ENCODE results near the gene MEIG1. TPM values are rescaled to one million over a fixed set of nuclear protein-coding genes. Genes with fewer than 3 reads are reported as not detected.

MEIG1 gene
- total RNA-seq, 4 donors from 2014 or later: not detected

DNA sequence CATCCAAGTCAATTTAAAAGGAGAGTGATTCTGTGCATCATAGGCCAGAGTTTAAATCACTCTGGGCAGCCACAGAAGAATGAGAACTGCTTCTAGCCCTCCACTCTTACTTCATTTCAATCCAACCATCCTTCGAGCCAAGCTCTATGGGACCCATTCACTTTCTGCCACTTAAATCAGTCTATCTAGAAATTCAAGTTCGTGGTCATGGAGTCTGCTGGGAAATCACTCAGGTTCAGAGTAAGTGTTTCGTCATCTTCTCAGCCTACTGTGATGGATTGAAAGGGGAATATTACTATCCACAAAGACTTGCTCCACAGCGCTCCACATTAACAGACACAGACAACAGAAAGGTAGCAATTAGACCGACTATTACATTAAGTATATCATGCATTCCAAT is 9.9 kb upstream of the MEIG1 start:
- no peak for DNase-seq
- Histone ChIP-seq H3K4me1 (peaks cover 0 to 15% (median 10%) of the 10 kb centered on the region in 4 donors), H3K27me3 (no peaks in the 10 kb centered on the region), H3K4me3 (no peak overlapping the region), H3K9me3 (no peaks in the 10 kb centered on the region), H3K27ac (no peak overlapping the region), H3K36me3 (peaks cover 0 to 31% (median 2%) of the 10 kb centered on the region in 3 donors)
- TF ChIP-seq, protein P1, sequence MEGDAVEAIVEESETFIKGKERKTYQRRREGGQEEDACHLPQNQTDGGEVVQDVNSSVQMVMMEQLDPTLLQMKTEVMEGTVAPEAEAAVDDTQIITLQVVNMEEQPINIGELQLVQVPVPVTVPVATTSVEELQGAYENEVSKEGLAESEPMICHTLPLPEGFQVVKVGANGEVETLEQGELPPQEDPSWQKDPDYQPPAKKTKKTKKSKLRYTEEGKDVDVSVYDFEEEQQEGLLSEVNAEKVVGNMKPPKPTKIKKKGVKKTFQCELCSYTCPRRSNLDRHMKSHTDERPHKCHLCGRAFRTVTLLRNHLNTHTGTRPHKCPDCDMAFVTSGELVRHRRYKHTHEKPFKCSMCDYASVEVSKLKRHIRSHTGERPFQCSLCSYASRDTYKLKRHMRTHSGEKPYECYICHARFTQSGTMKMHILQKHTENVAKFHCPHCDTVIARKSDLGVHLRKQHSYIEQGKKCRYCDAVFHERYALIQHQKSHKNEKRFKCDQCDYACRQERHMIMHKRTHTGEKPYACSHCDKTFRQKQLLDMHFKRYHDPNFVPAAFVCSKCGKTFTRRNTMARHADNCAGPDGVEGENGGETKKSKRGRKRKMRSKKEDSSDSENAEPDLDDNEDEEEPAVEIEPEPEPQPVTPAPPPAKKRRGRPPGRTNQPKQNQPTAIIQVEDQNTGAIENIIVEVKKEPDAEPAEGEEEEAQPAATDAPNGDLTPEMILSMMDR (IDR thresholded peaks at IDR 0.05): no peak
- no peak for TF ChIP-seq POLR2A (IDR thresholded peaks at IDR 0.05)

- DNase-seq: no peak
- H3K27me3 ChIP-seq: no peaks in the 10 kb centered on the region
- peaks cover 0 to 18% (median 12%) of the 10 kb centered on the region in 4 donors for H3K4me1 ChIP-seq
- peaks cover 0 to 4% (median 0%) of the 10 kb centered on the region in 3 donors for H3K36me3 ChIP-seq
- no peak for TF ChIP-seq POLR2A (IDR thresholded peaks at IDR 0.05)
- TF ChIP-seq, protein P1 (IDR thresholded peaks at IDR 0.05): no peak
- peak overlapping the region; percentile 85 to 97 (median 90) for H3K27ac ChIP-seq
- H3K4me3 ChIP-seq: peak overlapping the region; percentile 54 to 82 (median 76)
- H3K9me3 ChIP-seq: no peaks in the 10 kb centered on the region
Observed at GRCh38 chr10:14952851-14953423, 6.3 kb upstream of the MEIG1 start.

- Histone ChIP-seq H3K4me3 (peak overlapping the region; percentile 54 to 82 (median 76)), H3K36me3 (no peaks in the 10 kb centered on the region), H3K4me1 (peaks cover 0 to 18% (median 12%) of the 10 kb centered on the region in 4 donors), H3K27ac (peak overlapping the region; percentile 85 to 97 (median 90)), H3K9me3 (no peaks in the 10 kb centered on the region), H3K27me3 (no peaks in the 10 kb centered on the region)
- peak in 1 of 3 donors; percentile 71 for DNase-seq
- TF ChIP-seq, protein P1 (IDR thresholded peaks at IDR 0.05): peak in 1 of 6 experiments; percentile 6
- no peak for TF ChIP-seq POLR2A (IDR thresholded peaks at IDR 0.05)
Observed at GRCh38 chr10:14953424-14954000, 5.7 kb upstream of the MEIG1 start.

DNA sequence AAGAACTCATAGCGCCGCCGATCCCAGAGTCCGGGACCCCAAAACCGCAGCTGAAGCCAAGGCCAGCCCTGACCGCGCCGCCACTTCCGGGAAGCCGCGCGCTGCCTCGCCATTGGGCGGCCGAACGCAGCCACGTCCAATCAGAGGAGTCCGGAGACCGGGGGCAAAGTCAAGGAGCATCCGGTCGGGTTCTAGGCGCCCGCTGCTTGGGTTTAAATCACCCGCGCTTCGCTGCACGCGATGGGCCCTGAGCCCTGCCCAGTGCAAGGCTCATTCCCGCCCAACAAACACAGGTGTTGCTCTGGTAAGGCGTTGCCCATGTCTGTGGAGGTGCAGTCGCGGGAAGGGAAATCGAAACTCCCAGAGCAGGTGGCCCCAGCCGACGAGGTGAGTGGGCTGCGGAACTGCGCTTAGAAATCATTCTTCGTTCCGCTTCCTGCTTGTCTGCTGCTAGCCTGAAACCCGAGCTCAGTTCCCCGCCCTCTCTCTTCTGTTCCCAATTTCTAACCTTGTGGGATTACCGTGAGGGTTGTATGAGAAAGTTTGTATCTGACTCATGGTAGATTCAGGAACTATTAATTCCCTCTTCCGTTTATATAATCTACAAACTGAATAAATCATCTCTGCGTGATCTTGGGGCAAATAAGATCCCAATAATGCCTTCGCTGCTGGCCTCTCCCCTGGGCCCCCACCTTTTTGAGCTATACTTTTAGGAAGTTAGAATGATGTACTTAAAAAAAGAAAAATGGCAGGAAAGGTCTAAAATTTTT is 5.0 kb upstream of the MEIG1 start, which contains the start of gene DCLRE1C:
DCLRE1C (minus strand) TSS at position 96 of the 770 bp plus-strand sequence; CDS start at position 10, 86 bp downstream.
- peaks cover 0 to 18% (median 12%) of the 10 kb centered on the region in 4 donors for H3K4me1 ChIP-seq
- H3K27ac ChIP-seq: peak within 1 kb of the TSS; percentile 85 to 97 (median 90)
- no peaks in the 10 kb centered on the region for H3K9me3 ChIP-seq
- TF ChIP-seq, protein P1 (IDR thresholded peaks at IDR 0.05): no peak
- TF ChIP-seq POLR2A (IDR thresholded peaks at IDR 0.05): peak; percentile 77 to 84
- DNase-seq: peak; percentile 88 to 97 (median 97)
- no peaks in the 10 kb centered on the region for H3K36me3 ChIP-seq
- H3K27me3 ChIP-seq: no peaks in the 10 kb centered on the region
- H3K4me3 ChIP-seq: peak within 1 kb of the TSS; percentile 54 to 82 (median 76)

- Histone ChIP-seq H3K9me3 (no peaks in the 10 kb centered on the region), H3K4me3 (no peak overlapping the region), H3K27me3 (no peaks in the 10 kb centered on the region), H3K4me1 (peaks cover 0 to 18% (median 12%) of the 10 kb centered on the region in 4 donors), H3K36me3 (no peaks in the 10 kb centered on the region), H3K27ac (peak overlapping the region; percentile 85 to 97 (median 90))
- TF ChIP-seq POLR2A (IDR thresholded peaks at IDR 0.05): no peak
- TF ChIP-seq, protein P1 (IDR thresholded peaks at IDR 0.05): no peak
- DNase-seq: no peak
Observed at GRCh38 chr10:14954934-14955333, 4.3 kb upstream of the MEIG1 start.
